ENCODE data around the gene CALHM1.
A peak's percentile ranks its signal among the peaks of the same experiment; 100 is the strongest.

The CALHM1 gene

GRCh38 chr10:103470761-103471653 is 12.3 kb upstream of the CALHM1 start:
- Histone ChIP-seq H3K27ac (ENCODE audit: insufficient read depth, low read length, poor library complexity, severe bottlenecking) (peak overlapping the region; percentile 69), H3K4me1 (ENCODE audit: control insufficient read depth, insufficient read depth, low read length, poor library complexity, severe bottlenecking) (peaks cover 27% of the 10 kb centered on the region), H3K9me3 (ENCODE audit: control insufficient read depth, low read length) (no peaks in the 10 kb centered on the region), H3K27me3 (replicated peaks; ENCODE audit: control insufficient read depth, insufficient read depth, low read length, poor library complexity, severe bottlenecking) (no peaks in the 10 kb centered on the region), H3K4me3 (ENCODE audit: insufficient read depth, low read depth, low read length, poor library complexity, severe bottlenecking) (peak overlapping the region; percentile 11), H3K36me3 (ENCODE audit: control insufficient read depth, insufficient read depth, low read length) (no peaks in the 10 kb centered on the region)
- DNase-seq: peak; percentile 59 to 71 (median 67)

- no peaks in the 10 kb centered on the region for H3K27me3 ChIP-seq (replicated peaks; ENCODE audit: control insufficient read depth, insufficient read depth, low read length, poor library complexity, severe bottlenecking)
- no peak overlapping the region for H3K4me3 ChIP-seq (ENCODE audit: insufficient read depth, low read depth, low read length, poor library complexity, severe bottlenecking)
- no peaks in the 10 kb centered on the region for H3K36me3 ChIP-seq (ENCODE audit: control insufficient read depth, insufficient read depth, low read length)
- peaks cover 27% of the 10 kb centered on the region for H3K4me1 ChIP-seq (ENCODE audit: control insufficient read depth, insufficient read depth, low read length, poor library complexity, severe bottlenecking)
- no peaks in the 10 kb centered on the region for H3K9me3 ChIP-seq (ENCODE audit: control insufficient read depth, low read length)
- DNase-seq: no peak
- no peak overlapping the region for H3K27ac ChIP-seq (ENCODE audit: insufficient read depth, low read length, poor library complexity, severe bottlenecking)
Observed at GRCh38 chr10:103469201-103469600, 10.5 kb upstream of the CALHM1 start.

- DNase-seq: no peak
- no peak overlapping the region for H3K27ac ChIP-seq (ENCODE audit: insufficient read depth, low read length, poor library complexity, severe bottlenecking)
- H3K4me1 ChIP-seq (ENCODE audit: control insufficient read depth, insufficient read depth, low read length, poor library complexity, severe bottlenecking): peaks cover 24% of the 10 kb centered on the region
- no peaks in the 10 kb centered on the region for H3K27me3 ChIP-seq (replicated peaks; ENCODE audit: control insufficient read depth, insufficient read depth, low read length, poor library complexity, severe bottlenecking)
- H3K36me3 ChIP-seq (ENCODE audit: control insufficient read depth, insufficient read depth, low read length): no peaks in the 10 kb centered on the region
- H3K4me3 ChIP-seq (ENCODE audit: insufficient read depth, low read depth, low read length, poor library complexity, severe bottlenecking): no peak overlapping the region
- H3K9me3 ChIP-seq (ENCODE audit: control insufficient read depth, low read length): no peaks in the 10 kb centered on the region
Observed at GRCh38 chr10:103467406-103467805, 8.7 kb upstream of the CALHM1 start.

GRCh38 chr10:103466734-103467133 is 8.0 kb upstream of the CALHM1 start:
- Histone ChIP-seq H3K9me3 (ENCODE audit: control insufficient read depth, low read length) (no peaks in the 10 kb centered on the region), H3K4me3 (ENCODE audit: insufficient read depth, low read depth, low read length, poor library complexity, severe bottlenecking) (no peak overlapping the region), H3K4me1 (ENCODE audit: control insufficient read depth, insufficient read depth, low read length, poor library complexity, severe bottlenecking) (peaks cover 18% of the 10 kb centered on the region), H3K36me3 (ENCODE audit: control insufficient read depth, insufficient read depth, low read length) (no peaks in the 10 kb centered on the region), H3K27ac (ENCODE audit: insufficient read depth, low read length, poor library complexity, severe bottlenecking) (no peak overlapping the region), H3K27me3 (replicated peaks; ENCODE audit: control insufficient read depth, insufficient read depth, low read length, poor library complexity, severe bottlenecking) (no peaks in the 10 kb centered on the region)
- DNase-seq: no peak

GRCh38 chr10:103465411-103466179 is 6.9 kb upstream of the CALHM1 start:
- Histone ChIP-seq H3K9me3 (ENCODE audit: control insufficient read depth, low read length) (no peaks in the 10 kb centered on the region), H3K27ac (ENCODE audit: insufficient read depth, low read length, poor library complexity, severe bottlenecking) (no peak overlapping the region), H3K27me3 (replicated peaks; ENCODE audit: control insufficient read depth, insufficient read depth, low read length, poor library complexity, severe bottlenecking) (no peaks in the 10 kb centered on the region), H3K4me1 (ENCODE audit: control insufficient read depth, insufficient read depth, low read length, poor library complexity, severe bottlenecking) (peaks cover 8% of the 10 kb centered on the region), H3K36me3 (ENCODE audit: control insufficient read depth, insufficient read depth, low read length) (no peaks in the 10 kb centered on the region), H3K4me3 (ENCODE audit: insufficient read depth, low read depth, low read length, poor library complexity, severe bottlenecking) (no peak overlapping the region)
- no peak for DNase-seq

GRCh38 chr10:103463499-103463898 is 4.8 kb upstream of the CALHM1 start:
- DNase-seq: no peak
- Histone ChIP-seq H3K36me3 (ENCODE audit: control insufficient read depth, insufficient read depth, low read length) (no peaks in the 10 kb centered on the region), H3K27me3 (replicated peaks; ENCODE audit: control insufficient read depth, insufficient read depth, low read length, poor library complexity, severe bottlenecking) (no peaks in the 10 kb centered on the region), H3K4me1 (ENCODE audit: control insufficient read depth, insufficient read depth, low read length, poor library complexity, severe bottlenecking) (no peaks in the 10 kb centered on the region), H3K9me3 (ENCODE audit: control insufficient read depth, low read length) (no peaks in the 10 kb centered on the region), H3K4me3 (ENCODE audit: insufficient read depth, low read depth, low read length, poor library complexity, severe bottlenecking) (no peak overlapping the region), H3K27ac (ENCODE audit: insufficient read depth, low read length, poor library complexity, severe bottlenecking) (no peak overlapping the region)

- no peak overlapping the region for H3K27ac ChIP-seq (ENCODE audit: insufficient read depth, low read length, poor library complexity, severe bottlenecking)
- no peaks in the 10 kb centered on the region for H3K9me3 ChIP-seq (ENCODE audit: control insufficient read depth, low read length)
Observed at GRCh38 chr10:103459615-103460014, 915 bp upstream of the CALHM1 start.

GRCh38 chr10:103457896-103458583 is 660 bp downstream of the CALHM1 start:
- H3K9me3 ChIP-seq (ENCODE audit: control insufficient read depth, low read length): no peaks in the 10 kb centered on the region
- DNase-seq: no peak
- H3K27me3 ChIP-seq (replicated peaks; ENCODE audit: control insufficient read depth, insufficient read depth, low read length, poor library complexity, severe bottlenecking): no peaks in the 10 kb centered on the region
- H3K4me1 ChIP-seq (ENCODE audit: control insufficient read depth, insufficient read depth, low read length, poor library complexity, severe bottlenecking): peaks cover 4% of the 10 kb centered on the region
- no peaks in the 10 kb centered on the region for H3K36me3 ChIP-seq (ENCODE audit: control insufficient read depth, insufficient read depth, low read length)
- H3K4me3 ChIP-seq (ENCODE audit: insufficient read depth, low read depth, low read length, poor library complexity, severe bottlenecking): no peak overlapping the region
- H3K27ac ChIP-seq (ENCODE audit: insufficient read depth, low read length, poor library complexity, severe bottlenecking): no peak overlapping the region

More at GRCh38 chr10:103459615-103460014, 915 bp upstream of the CALHM1 start:
- Histone ChIP-seq H3K36me3 (ENCODE audit: control insufficient read depth, insufficient read depth, low read length) (no peaks in the 10 kb centered on the region), H3K4me3 (ENCODE audit: insufficient read depth, low read depth, low read length, poor library complexity, severe bottlenecking) (no peak overlapping the region), H3K27me3 (replicated peaks; ENCODE audit: control insufficient read depth, insufficient read depth, low read length, poor library complexity, severe bottlenecking) (no peaks in the 10 kb centered on the region), H3K4me1 (ENCODE audit: control insufficient read depth, insufficient read depth, low read length, poor library complexity, severe bottlenecking) (no peaks in the 10 kb centered on the region)
- no peak for DNase-seq

GRCh38 chr10:103457176-103457712 is 1.5 kb downstream of the CALHM1 start:
- Histone ChIP-seq H3K36me3 (ENCODE audit: control insufficient read depth, insufficient read depth, low read length) (no peaks in the 10 kb centered on the region), H3K9me3 (ENCODE audit: control insufficient read depth, low read length) (no peaks in the 10 kb centered on the region), H3K27ac (ENCODE audit: insufficient read depth, low read length, poor library complexity, severe bottlenecking) (no peak overlapping the region), H3K4me3 (ENCODE audit: insufficient read depth, low read depth, low read length, poor library complexity, severe bottlenecking) (no peak overlapping the region), H3K27me3 (replicated peaks; ENCODE audit: control insufficient read depth, insufficient read depth, low read length, poor library complexity, severe bottlenecking) (no peaks in the 10 kb centered on the region), H3K4me1 (ENCODE audit: control insufficient read depth, insufficient read depth, low read length, poor library complexity, severe bottlenecking) (peaks cover 9% of the 10 kb centered on the region)
- no peak for DNase-seq
